Measurements from ENCODE around the gene TTC28. TPM values are rescaled to one million over a fixed set of nuclear protein-coding genes. Genes with fewer than 3 reads are reported as not detected.

Gene TTC28
- total RNA-seq, 1 experiment from 2014 or later = 0.12 TPM

DNA sequence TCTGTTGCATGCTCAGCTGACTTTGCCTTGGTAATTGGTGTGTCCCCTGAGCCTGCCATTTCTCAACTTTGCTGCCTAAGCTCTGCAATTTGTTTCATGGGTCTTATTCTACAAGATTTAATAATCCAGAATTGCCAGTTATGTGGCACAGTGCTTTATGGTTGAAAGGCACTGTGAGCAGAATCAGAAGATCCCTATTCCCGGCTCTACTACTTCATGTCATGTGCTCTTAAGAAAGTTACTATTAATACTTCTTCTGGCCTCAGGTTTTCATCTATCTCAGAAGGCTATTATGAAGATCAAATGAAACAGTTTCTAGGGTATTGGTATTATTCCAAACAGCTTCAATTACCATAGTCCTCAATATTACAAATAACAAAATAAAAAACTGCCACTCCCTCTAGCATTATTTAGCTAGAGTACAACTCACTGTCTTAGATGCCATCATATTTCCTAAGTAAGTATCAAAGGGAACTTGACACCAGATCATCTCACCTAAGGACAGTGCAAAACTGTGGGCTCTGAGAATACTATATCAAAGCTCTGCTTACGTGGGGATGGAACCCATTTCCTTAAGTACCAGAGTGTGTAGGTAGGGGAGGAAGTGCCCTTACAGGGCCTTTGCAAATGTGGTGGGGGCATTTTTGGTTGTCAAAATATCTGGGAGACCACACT lies 560.5 kb downstream of the TTC28 start:
- CTCF ChIA-PET = no interaction called here
- H3K4me2 ChIP-seq (ENCODE audit: low read length) = no peak overlapping the region
- no peaks in the 10 kb centered on the region for H3K9me2 ChIP-seq (ENCODE audit: insufficient read depth)
- RAD21 ChIA-PET (ENCODE audit: low non-redundant PET in 1 of 2, low total read pairs in 2 of 2, uncharacterized antibody in 2 of 2, unreplicated experiment in 2 of 2) = no interaction called here
- ATAC-seq (no peak), DNase-seq (ENCODE audit: low read depth, low spot score) (no peak)
- no peak overlapping the region for H2AFZ ChIP-seq (ENCODE audit: low read depth, low read length, poor library complexity, severe bottlenecking)
- TF ChIP-seq, protein P1, sequence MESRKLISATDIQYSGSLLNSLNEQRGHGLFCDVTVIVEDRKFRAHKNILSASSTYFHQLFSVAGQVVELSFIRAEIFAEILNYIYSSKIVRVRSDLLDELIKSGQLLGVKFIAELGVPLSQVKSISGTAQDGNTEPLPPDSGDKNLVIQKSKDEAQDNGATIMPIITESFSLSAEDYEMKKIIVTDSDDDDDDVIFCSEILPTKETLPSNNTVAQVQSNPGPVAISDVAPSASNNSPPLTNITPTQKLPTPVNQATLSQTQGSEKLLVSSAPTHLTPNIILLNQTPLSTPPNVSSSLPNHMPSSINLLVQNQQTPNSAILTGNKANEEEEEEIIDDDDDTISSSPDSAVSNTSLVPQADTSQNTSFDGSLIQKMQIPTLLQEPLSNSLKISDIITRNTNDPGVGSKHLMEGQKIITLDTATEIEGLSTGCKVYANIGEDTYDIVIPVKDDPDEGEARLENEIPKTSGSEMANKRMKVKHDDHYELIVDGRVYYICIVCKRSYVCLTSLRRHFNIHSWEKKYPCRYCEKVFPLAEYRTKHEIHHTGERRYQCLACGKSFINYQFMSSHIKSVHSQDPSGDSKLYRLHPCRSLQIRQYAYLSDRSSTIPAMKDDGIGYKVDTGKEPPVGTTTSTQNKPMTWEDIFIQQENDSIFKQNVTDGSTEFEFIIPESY (IDR thresholded peaks at IDR 0.05; ENCODE audit: extremely low read depth, insufficient replicate concordance, low read length) = no peak
- TF ChIP-seq JUND (IDR thresholded peaks at IDR 0.05) (no peak), ZNF274 (IDR thresholded peaks at IDR 0.05; ENCODE audit: low read depth, low read length) (no peak), ZFX (IDR thresholded peaks at IDR 0.05) (no peak), SRF (IDR thresholded peaks at IDR 0.05; ENCODE audit: low read depth) (no peak), RAD21 (IDR thresholded peaks at IDR 0.05; ENCODE audit: low read depth) (no peak), FOSL1 (IDR thresholded peaks at IDR 0.05; ENCODE audit: low read depth) (no peak), CEBPB (IDR thresholded peaks at IDR 0.05; ENCODE audit: low read depth) (no peak)
- TF ChIP-seq, protein P2, sequence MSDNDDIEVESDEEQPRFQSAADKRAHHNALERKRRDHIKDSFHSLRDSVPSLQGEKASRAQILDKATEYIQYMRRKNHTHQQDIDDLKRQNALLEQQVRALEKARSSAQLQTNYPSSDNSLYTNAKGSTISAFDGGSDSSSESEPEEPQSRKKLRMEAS (IDR thresholded peaks at IDR 0.05) = no peak
- POLR2A ChIA-PET = no interaction called here
- H3K4me1 ChIP-seq (ENCODE audit: control insufficient read depth in 1 of 2, insufficient read depth in 2 of 2, low read length in 2 of 2) = no peaks in the 10 kb centered on the region
- intact Hi-C loops (cut with micrococcal nuclease) = no loop called here
- no peak overlapping the region for H3K9ac ChIP-seq (ENCODE audit: low read length)
- peaks cover 80% of the 10 kb centered on the region for H3K27me3 ChIP-seq (ENCODE audit: insufficient read depth, low read length)
- no peak overlapping the region for H3K4me3 ChIP-seq (replicated peaks in 1 of 2; ENCODE audit: low read depth in 1 of 2, low read length in 2 of 2)
- no peaks in the 10 kb centered on the region for H3K36me3 ChIP-seq (ENCODE audit: control insufficient read depth in 1 of 2, insufficient read depth in 2 of 2, low read length in 2 of 2)
- BruUV-seq (replicated peaks) = no TSS peak
- H4K20me1 ChIP-seq (ENCODE audit: insufficient read depth) = no peaks in the 10 kb centered on the region
- no peaks in the 10 kb centered on the region for H3K9me3 ChIP-seq (ENCODE audit: control insufficient read depth in 1 of 2, insufficient read depth in 1 of 2, low read depth in 1 of 2, low read length in 2 of 2)
- H3K27ac ChIP-seq (ENCODE audit: low read depth, low read length) = no peak overlapping the region
- H3K79me2 ChIP-seq (ENCODE audit: insufficient read depth, low read length) = no peaks in the 10 kb centered on the region
